GM18907 (cell line): ENCODE measurements around the gene TOB1.

Source experiments
- ATAC-seq: cut with Tn5 transposase; IDR thresholded peaks from one replicate; pipeline ENCODE4 v1.9.1; 2021; ENCODE audit warnings: mild to moderate bottlenecking, moderate library complexity; ENCODE audit not compliant: unreplicated experiment

Gene TOB1

GRCh38 chr17:50832864-50833381 lies 33.2 kb downstream of the TOB1 start:
- no peak for ATAC-seq

GRCh38 chr17:50832267-50832863 lies 33.8 kb downstream of the TOB1 start:
- ATAC-seq = no peak

- ATAC-seq = no peak
Observed at GRCh38 chr17:50831471-50831928, 34.7 kb downstream of the TOB1 start.

- no peak for ATAC-seq
Observed at GRCh38 chr17:50830994-50831393, 35.2 kb downstream of the TOB1 start.

- ATAC-seq = no peak
Observed at GRCh38 chr17:50830352-50830751, 35.8 kb downstream of the TOB1 start.

GRCh38 chr17:50829332-50829731 lies 36.8 kb downstream of the TOB1 start:
- ATAC-seq = no peak

GRCh38 chr17:50828508-50829170 lies 37.5 kb downstream of the TOB1 start:
- ATAC-seq = peak; percentile 71

GRCh38 chr17:50825188-50825587 lies 41.0 kb downstream of the TOB1 start:
- no peak for ATAC-seq

- no peak for ATAC-seq
Observed at GRCh38 chr17:50824429-50824828, 41.7 kb downstream of the TOB1 start.

- ATAC-seq = no peak
Observed at GRCh38 chr17:50822550-50822949, 43.6 kb downstream of the TOB1 start.

- no peak for ATAC-seq
Observed at GRCh38 chr17:50820651-50821050, 45.5 kb downstream of the TOB1 start.

GRCh38 chr17:50818921-50819657 lies 47.1 kb downstream of the TOB1 start:
- ATAC-seq = no peak

- no peak for ATAC-seq
Observed at GRCh38 chr17:50818261-50818660, 47.9 kb downstream of the TOB1 start.

- no peak for ATAC-seq
Observed at GRCh38 chr17:50817838-50818237, 48.3 kb downstream of the TOB1 start.

GRCh38 chr17:50816771-50817751 lies 49.1 kb downstream of the TOB1 start:
- ATAC-seq = no peak

GRCh38 chr17:50816271-50816670 lies 49.9 kb downstream of the TOB1 start:
- no peak for ATAC-seq

- ATAC-seq = no peak
Observed at GRCh38 chr17:50815400-50815799, 50.8 kb downstream of the TOB1 start.

- no peak for ATAC-seq
Observed at GRCh38 chr17:50813583-50813982, 52.6 kb downstream of the TOB1 start.
